ENCODE results near the gene ADGRL2.

The ADGRL2 gene

DNA sequence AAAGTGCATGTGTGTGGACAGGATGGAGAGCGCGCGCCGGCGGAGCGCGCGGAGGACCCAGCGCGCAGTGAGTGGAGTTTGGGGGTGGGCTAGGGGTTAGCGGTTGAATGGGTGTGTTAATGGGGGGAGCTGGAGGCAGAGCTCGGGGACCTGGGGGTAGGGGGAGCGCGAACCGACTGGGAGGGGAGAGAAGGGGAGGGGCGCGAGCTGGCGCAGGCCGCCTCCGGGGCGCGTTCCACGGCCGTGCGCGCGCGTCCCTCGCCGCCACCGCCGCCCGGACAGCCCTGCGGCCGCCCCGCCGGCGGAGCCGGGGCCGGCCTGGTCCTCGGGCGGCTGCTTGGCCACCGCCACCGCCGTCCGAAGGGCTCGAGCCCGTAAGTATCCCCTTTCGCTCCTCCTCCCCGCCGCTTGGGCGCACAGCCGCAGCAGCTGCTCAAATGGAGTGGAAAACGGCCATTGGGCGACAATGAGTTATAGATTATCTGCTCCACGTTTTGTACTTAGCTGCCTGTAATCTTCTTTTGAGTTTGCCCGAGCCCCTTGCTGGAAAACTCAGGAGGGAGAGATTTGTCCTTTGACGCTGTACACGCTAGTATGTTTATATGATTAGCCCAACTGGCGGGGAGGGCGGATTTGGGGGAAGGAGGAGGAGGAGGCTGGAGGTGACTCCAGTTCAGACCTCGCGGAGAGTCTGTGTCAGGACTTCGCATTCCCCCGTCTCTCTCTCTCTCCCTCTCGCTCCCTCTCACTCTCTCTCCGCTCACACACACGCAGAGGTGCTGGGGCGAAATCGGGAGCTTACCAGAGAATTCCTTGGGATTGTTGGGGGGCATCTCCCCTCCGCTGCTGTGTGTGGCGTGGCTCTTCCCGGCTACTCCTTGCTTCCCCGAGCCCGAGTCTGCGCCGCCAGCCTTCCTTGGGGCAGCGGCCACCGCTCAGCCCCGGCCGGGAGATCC is at the start of gene ADGRL2:
TSS of gene ADGRL2 (plus strand) at position 240 of the 956 bp plus-strand sequence. CDS start 36,051 bp downstream, outside the sequence.
- no peak for DNase-seq (ENCODE audit: low read depth, low spot score)

DNA sequence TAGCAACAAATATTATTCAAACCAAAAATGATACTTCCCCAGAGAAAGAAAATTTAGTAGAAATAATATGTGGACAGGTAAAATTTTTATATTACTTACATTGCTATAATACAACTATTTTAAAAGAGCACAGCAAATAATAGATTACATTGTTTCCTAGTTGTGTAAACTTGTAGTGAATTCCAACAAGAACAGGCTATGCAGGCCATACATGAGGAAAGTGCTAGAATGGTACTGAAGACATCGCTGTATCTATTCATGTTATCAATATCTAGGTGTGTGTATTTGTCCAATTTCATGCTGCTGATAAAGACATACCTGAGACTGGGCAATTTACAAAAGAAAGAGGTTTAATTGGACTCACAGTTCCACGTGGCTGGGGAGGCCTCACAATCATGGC is 47.9 kb upstream of the ADGRL2 start:
- DNase-seq (ENCODE audit: low read depth, low spot score) = no peak

DNA sequence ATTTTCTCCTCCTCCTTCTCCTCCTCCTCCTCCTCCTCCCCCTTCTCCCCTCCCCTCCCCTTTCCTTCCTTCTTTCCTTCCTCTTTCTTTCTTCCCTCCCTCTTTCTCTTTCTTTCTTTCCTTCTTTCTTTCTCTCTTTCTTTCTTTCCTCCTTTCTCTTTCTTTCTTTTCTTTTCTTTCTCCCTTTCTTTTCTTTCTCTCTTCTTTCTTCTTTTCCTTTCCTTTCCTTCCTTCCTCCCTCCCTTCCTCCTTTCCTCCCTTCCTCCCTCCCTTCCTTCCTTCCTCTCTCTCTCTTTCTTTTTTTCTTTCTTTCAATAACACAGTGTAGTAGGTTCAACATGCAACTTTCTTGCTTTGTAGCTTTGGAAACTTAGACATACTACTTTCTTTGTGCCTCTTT is 46.3 kb upstream of the ADGRL2 start:
- DNase-seq (ENCODE audit: low read depth, low spot score) = no peak

DNA sequence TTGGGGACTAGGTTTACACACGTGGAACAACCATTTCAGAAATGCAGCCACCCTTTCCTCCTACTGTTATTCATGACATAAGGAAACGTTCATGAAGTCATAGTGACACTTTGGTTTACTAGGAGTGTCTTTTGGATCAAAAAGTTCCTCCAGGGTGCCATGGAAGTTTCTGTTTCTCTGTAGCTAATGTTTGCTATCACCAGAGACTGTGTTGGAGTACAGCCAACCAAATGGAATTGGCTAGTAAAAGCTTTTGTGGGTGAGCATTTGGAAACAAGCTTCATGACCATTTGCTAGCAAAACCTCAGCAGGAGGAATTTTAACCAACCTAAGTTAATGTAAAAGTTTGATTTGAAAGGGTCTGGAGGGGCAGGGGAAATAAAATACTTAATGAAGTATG is 43.9 kb upstream of the ADGRL2 start:
- DNase-seq (ENCODE audit: low read depth, low spot score) = no peak

DNA sequence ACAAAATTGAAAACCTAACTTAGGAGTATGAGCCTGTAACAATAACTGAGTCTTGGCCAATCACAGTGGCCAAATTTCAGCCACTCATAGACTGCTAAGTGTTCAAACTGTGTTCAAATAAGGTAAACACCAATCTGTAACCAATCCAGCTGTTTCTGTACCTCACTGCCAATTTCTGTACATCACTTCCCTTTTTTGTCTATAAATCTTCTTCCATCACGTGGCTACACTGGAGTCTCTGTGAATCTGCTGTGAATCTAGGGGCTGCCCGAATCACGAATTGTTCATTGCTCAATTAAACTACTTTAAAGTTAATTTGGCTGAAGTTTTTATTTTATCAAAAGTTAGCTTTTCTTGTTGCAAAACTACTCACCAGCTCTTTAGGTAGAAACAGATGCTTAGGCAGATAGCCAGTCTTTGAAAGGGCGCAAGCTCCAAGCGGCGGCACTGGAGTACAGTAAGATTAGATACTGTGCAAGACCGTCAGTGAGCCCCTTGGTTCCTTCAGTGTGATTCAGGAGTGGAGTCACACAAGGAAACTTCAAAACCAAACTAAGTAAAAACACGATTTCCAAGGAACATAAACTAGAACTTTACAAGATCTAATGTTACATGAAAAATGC is 43.2 kb upstream of the ADGRL2 start:
- no peak for DNase-seq (ENCODE audit: low read depth, low spot score)

DNA sequence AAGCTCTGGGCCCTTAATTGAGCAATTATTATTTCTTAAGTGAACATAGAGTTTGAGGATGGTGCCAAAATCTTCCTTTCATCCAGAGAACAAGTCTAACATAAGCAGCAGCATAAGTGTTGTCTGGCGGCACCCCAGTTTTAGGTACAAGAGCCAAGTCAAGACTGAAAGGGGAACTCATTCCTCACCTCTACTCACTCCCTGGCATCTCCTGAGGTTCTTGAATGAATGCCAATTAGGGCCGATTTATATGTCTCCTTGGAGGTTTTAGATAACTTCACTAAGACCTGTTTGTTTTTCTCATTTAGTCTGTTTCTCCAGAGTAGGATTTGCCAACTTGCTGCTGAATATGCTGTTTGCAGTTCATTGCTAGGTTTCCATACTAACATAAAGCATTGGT is 42.6 kb upstream of the ADGRL2 start:
- DNase-seq (ENCODE audit: low read depth, low spot score) = no peak

DNA sequence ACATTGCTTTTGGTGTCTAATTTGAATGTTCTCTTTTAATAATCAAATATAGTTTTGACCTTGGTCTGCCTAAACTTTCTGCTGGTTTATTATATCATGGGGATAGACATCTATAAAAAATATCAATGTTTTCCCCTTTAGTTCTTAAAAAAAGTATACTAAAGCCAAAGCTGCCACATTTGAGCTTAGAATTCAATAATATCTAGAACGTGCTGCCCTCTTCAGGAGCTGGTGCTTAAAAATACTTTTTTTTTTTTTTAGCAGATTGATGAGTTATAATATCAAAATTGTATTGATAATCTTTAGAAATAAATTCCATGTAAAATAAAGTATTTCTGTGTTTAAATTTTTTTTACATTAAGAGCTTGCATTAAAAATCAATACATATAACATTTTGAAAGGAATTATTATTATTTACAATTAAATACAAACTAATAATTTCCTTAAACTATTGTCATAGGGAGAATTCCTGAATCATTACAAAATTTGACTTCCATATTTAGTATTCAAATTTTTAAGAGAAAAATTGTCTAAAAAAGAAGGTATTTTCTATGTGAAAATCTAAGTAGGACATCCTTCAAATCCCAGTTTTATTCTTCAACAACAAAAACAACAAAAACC is 40.1 kb upstream of the ADGRL2 start:
- no peak for DNase-seq (ENCODE audit: low read depth, low spot score)

DNA sequence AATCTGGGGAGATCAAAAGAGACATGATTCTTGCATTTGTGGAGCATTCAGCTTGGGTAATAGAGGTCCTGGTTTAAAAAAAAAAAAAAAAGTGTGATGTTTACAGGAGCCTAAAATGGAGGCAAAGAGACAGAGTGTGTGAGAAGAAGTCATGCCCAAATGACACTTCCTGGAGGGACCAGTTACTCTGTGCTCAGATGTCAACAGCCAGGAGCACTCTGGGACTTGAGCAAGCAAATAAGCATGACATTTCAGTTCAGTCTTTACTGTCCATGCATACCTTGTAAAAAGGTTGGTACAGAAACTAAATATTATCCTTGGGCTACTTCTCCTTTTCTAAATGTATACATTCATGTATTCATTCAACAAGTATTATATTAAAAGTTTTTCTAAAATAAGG is 25.2 kb upstream of the ADGRL2 start:
- no peak for DNase-seq (ENCODE audit: low read depth, low spot score)

DNA sequence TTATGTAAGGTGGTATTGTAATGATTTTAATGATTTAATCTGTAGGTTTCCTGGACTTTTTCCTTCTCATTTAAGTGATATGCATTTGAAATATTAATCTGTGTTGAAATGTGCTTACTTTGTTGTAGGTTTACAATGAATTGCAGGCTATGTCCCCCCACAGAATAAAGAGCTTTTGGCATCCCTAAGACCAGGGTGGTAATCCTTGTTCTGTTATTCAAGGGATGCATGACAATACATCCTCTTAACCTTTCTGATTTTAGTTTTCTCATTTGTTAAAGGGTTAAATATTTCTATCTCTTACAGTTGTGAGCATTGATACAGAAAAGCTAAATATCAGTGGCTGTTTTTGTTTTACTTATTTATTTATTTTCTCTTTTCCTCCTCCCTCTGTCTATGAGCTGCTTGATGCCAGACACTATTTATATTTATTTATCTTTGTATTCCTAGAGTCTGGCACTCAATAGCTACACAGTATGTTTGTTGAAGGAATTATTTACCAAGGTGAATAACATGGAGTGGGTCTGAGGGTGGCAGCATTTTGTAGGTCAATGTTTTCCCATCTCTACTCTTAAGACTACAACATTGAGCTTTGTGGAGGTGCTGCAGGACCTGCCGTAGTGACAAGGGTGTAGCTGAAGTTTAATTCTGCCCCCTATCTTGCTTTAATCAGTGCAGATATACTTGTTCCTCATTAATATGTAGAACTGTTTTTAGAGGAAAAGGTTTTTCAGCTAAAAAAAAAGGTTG is 19.9 kb upstream of the ADGRL2 start:
- DNase-seq (ENCODE audit: low read depth, low spot score) = no peak

DNA sequence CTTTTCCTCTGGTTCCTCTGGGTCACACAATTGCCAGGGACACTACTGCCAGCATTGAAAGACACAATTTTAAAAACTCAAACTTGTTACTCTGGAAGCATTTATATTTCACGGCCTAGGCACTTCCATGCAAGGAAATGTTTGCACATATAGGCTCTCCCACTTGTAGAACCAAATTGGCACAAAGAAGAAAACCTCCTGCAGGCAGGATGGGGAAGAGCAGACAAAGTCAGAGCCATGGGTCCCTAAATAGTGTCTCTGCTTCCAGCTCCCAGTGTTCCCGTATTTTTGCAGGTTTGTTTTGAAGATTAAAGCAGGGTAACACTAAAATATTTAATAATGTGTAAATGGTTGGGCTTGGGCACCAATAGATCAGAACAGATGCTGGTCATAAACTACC is 19.0 kb upstream of the ADGRL2 start:
- no peak for DNase-seq (ENCODE audit: low read depth, low spot score)

DNA sequence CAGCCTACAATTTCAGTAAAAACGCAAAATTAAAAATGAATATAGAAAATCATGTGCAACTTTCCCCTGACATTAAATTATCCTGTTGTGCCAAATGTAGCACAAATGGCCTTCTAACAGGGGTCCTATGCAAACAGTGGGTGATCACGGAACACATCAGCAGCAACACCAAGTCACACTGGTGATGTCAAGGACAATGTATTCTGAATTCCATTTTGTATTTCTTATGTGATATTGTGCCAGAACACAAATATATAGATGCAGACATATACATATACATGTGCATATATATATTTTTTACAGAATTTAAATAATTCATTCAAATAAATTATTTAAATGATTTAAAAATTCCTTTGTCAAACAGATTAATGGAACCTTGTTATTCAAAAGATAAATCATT is 8.6 kb upstream of the ADGRL2 start:
- no peak for DNase-seq (ENCODE audit: low read depth, low spot score)

DNA sequence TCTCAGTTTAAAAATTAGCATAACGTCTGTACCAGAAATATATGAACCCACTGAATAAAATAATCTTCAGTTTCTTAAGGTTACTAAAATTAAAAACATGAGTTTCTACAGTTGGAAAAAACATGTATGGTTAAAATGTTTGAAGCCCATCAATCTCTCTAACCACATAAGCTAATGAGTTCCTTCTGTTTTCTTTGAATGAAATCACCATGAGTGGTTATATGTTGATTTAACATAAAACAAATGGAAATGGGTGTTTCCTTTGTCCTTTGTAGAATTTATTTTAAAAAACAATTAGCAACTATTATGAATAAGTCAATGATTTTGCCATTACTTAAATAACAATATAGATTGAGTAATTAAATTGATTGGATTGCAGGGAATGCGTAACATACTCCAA is 3.0 kb upstream of the ADGRL2 start:
- no peak for DNase-seq (ENCODE audit: low read depth, low spot score)

DNA sequence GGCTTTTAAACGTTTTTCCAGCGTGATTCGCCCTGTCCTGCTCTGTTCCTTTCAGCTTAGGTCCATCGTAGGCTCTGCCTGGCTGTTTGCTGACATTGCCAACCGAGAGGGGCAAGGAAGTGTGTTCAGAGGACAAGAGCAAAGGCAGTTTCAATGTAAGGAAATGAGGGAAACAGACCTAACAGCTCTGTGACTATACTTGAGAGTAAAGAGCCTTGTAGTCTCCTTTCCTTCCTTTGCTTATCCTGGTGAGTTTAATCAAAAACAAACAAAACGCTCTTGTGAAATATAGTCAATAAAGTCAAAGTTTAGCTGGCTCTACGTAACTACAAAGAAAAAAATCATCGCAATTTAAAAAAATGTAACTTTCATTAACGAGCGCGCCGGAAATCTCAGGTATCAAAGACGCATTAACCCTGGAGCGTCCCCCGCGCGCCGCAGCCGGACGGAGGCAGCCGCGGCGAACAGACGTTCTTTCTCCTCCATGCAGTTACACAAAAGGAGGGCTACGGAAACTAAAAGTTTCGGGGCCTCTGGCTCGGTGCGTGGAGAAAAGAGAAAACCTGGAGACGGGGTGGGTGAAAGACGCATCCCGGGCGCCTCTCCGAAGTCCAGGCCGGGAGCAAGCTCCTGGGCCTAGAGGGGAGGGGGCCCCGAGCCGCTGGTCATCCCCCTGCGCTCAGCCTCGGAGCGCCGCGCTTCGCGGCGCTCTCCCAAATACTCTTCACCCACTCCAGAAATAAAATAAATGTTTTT is 617 bp upstream of the ADGRL2 start:
- no peak for DNase-seq (ENCODE audit: low read depth, low spot score)

DNA sequence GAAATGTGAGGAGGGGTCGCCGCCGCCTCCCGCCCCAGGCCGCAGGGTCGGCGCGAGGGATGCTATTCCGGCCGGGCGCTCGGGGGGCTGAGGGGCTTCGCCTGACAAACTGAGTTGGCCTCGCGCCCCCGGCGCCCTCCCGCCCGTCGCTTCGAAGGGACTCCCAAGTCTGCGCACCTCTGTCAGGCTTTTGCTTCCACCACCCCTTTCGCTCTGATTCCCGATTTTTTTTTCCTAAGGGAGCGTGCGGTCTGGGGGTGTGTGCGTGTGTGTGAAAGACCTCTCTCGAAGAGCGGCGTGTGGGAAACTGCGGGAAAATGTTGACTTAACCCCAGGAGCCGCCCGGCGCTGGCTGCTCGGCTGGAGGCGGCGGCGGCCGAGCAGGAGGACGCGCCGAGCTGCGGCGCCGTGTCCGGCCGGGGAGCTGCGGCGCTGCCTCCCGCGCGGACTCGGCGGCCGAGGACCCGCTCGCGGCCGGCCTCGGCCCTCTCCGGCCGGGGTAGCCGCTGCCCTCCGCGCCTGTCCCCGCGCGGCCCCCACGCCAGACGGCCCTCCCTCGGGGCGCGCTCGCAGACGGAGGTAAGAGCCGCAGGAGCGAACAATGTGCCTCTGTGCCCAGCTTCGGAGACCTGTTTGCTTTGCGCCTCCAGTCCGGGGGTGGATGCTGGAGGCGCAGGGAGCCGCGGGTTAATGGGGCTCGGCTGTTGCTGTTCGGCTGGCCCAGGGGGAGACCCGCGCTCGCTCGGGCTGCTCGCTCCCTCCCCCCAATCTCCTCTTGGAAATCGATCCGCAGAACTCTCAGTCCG is 1.1 kb downstream of the ADGRL2 start:
- no peak for DNase-seq (ENCODE audit: low read depth, low spot score)

DNA sequence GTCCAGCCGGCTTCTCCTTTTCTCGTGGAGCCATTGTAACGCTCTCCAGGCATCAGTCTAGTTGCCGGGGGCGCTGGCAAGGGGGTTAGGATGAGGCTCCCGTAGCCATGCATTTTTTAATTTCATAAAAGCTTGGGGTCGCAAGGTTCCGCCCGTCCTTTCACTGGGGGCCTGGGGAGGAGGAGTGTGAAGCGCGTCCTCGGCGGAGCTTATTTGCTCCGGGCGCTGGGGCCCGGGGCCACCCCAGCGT is 1.6 kb downstream of the ADGRL2 start:
- no peak for DNase-seq (ENCODE audit: low read depth, low spot score)

DNA sequence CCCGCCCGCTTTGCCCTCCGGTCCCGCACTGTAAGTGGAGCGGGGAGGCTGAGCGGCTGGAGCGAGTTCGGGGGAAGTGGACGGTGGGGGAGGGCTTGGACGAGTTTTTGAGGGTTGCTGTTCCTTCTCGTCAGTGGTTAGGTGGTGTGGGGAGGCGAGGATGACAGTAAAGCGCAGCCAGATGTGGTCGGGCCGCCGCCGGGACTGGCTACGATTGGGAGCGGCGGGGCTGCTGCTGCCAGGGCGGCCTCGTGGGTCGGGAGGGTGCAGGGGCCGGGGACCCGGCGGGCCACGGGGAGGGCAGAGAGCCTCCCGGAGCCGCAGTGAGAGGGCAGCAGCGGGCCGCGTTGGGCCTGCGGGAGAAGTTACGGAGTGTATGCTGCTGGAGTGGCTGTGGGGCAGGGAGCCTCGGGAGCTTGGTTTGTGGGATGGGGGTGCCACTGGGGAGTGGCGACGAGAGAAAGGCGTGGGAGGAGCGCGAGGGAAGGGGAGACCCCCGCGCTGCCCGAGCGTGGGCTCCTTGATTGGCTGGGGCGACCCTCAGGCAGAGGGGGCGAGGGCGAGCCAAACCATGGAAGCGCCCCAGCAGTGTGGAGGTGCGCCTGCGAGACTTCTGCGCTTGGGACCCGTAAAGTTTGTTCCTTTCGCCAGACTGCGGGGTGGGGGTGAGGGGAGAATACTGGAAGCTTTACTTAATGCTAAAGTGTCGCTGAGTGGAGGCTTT is 2.1 kb downstream of the ADGRL2 start:
- no peak for DNase-seq (ENCODE audit: low read depth, low spot score)

DNA sequence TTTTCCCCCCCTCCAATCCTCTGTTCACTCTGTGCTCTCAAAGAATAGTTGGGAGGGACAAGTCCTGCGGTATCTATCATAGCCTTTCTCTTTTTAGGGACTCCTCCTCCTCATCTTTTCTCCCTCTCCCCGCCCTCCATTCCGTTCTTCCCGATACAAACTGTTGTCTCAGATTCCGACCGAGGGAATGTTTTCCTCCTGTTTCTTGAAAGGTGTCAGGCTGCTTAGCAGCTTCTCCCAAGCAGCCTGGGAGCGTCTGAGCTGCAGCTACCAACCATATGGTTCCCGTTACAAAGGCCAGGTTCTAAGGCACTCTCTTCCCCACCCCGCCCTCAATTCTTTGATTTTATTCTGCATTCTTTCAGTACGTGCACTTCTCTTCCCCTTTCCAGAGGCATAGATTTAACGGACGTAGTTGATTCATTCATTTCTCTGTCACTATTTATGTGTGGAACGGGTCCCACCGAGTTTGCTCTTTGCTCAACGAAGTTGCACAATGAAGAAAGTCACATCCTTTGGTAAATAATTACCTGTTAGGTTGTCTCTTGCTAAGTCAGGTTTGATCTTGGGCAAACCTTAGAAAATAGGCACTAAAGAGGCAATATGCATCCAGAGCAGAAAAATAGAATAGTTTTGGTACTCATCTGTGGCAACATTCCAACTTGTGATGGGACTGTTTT is 2.8 kb downstream of the ADGRL2 start:
- no peak for DNase-seq (ENCODE audit: low read depth, low spot score)

DNA sequence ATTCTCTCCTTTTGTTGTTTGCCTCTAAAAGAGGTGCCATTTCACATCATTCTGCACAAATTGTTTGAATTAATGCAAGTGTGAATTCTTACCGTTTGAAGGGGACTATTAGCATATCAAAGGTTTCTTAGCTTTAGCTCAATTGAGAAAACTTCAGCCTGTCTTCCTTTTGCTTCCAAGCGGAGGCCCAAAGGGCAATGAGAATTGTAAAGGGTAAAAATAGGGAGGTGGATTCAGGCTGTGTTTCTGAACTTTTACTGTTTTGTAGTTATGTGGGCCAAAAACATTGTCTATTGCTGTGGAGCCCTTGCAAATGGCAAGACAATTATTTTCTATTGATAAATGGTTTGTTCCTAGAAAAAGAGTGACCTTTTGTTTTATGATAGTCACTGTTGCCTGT is 3.6 kb downstream of the ADGRL2 start:
- DNase-seq (ENCODE audit: low read depth, low spot score) = no peak
